Measurements from ENCODE around the gene TRAPPC11. TPM values are rescaled to one million over a fixed set of nuclear protein-coding genes. Genes with fewer than 3 reads are reported as not detected.

TRAPPC11 gene
- total and polyA plus RNA-seq, 12 donors = 8.0 to 24.1 (median 19.5) TPM

GRCh38 chr4:183728223-183729068, 69.4 kb downstream of the TRAPPC11 start:
- ATAC-seq (no peak), DNase-seq (no peak)
- H3K36me3 ChIP-seq = no peaks in the 10 kb centered on the region
- WGBS, 2 donors = 80 to 82% methylated on average over 22 of the region's 22 CpGs
- H3K9me3 ChIP-seq = no peaks in the 10 kb centered on the region
- H3K27ac ChIP-seq = no peak overlapping the region
- no peak overlapping the region for H3K4me3 ChIP-seq
- H3K27me3 ChIP-seq = peaks cover 0 to under 1% (median 0%) of the 10 kb centered on the region in 7 donors
- no peak for TF ChIP-seq CTCF (IDR thresholded peaks at IDR 0.05)
- H3K4me1 ChIP-seq = peaks cover 0 to under 1% (median 0%) of the 10 kb centered on the region in 9 donors
- intact Hi-C loops (cut with DNase I) = loop anchor here in 2 of 10 donors (10.0 kb wide), 2 partner anchors 76 to 436 kb away; no protein-coding TSS in a partner anchor

DNA sequence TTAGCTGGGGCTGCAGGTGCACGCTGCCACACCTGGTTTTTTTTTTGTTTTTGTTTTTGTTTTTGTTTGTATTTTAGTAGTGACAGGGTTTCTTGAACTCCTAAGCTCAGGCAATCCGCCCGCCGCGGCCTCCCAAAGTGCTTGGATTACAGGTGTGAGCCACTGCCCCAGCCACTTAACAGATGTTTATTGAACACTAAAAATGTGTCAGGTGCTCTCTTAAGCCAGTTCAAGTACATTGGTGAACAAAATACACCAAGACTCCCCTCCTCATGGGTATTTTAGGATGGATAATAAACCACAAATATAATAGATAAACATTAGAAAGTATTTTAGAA, 69.9 kb downstream of the TRAPPC11 start:
- H3K27me3 ChIP-seq = no peaks in the 10 kb centered on the region
- H3K27ac ChIP-seq = no peak overlapping the region
- ATAC-seq = no peak
- intact Hi-C loops (cut with DNase I) = loop anchor here in 2 of 10 donors (10.0 kb wide), 2 partner anchors 76 to 436 kb away; no protein-coding TSS in a partner anchor
- TF ChIP-seq CTCF (IDR thresholded peaks at IDR 0.05) = no peak
- H3K9me3 ChIP-seq = no peaks in the 10 kb centered on the region
- no peaks in the 10 kb centered on the region for H3K4me1 ChIP-seq
- 93% methylated on average over 5 of the region's 5 CpGs for WGBS, 2 donors
- DNase-seq = no peak
- no peak overlapping the region for H3K4me3 ChIP-seq
- no peaks in the 10 kb centered on the region for H3K36me3 ChIP-seq

DNA sequence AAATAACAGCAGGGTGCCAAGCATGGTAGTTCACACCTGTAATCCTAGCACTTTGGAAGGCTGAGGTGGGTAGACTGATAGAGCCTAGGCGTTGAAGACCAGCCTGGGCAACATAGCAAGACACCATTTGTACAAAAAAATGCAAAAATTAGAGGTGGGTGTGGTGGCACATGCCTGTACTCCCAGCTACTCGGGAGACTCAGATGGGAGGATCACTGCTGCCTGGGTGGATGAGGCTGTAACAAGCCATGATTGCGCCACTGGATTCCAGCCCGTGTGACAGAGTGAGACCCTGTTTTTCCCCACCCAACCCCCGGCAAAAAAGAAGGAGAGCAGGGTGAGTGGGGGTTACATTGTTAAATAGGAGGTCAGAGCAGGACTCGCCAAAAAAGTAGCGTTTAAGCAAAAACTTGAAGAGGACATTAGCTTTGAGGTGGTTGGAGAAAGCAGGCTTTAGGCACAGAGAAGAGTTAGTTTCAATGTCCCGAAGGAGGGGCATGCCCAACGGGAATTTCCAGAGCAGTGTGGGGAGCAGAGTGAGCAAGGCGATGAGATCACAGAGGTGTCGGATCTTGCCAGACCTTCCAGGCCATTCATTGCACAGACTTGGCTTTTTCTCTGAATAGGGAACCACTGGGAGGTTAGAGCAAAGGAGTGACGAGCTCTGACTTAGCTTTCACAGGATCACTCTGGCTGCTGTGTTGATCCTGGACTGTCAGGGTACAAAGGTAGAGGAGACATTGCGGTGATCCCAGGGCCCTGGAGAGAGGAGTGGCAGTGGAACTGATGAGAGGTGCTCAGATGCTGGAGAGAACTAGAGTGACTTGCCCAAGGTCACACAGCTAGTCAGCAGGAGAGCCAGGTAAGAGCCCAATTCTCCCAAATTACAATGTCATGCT, 70.6 kb downstream of the TRAPPC11 start:
- intact Hi-C loops (cut with DNase I) = loop anchor here in 2 of 10 donors (10.0 kb wide), 2 partner anchors 75 to 435 kb away; no protein-coding TSS in a partner anchor
- Histone ChIP-seq H3K4me3 (no peak overlapping the region), H3K9me3 (no peaks in the 10 kb centered on the region), H3K27me3 (no peaks in the 10 kb centered on the region), H3K36me3 (no peaks in the 10 kb centered on the region), H3K27ac (no peak overlapping the region), H3K4me1 (no peaks in the 10 kb centered on the region)
- WGBS, 2 donors = 71 to 76% methylated on average over 13 of the region's 13 CpGs
- no peak for TF ChIP-seq CTCF (IDR thresholded peaks at IDR 0.05)
- no peak for DNase-seq
- peak in 1 of 8 donors; percentile 25 for ATAC-seq

GRCh38 chr4:183732296-183732695, 73.2 kb downstream of the TRAPPC11 start:
- no peak for ATAC-seq

More at GRCh38 chr4:183732296-183732695, 73.2 kb downstream of the TRAPPC11 start:
- intact Hi-C loops (cut with DNase I) = no loop called here
- Histone ChIP-seq H3K4me1 (no peaks in the 10 kb centered on the region), H3K27me3 (no peaks in the 10 kb centered on the region), H3K4me3 (no peak overlapping the region), H3K9me3 (no peaks in the 10 kb centered on the region), H3K27ac (no peak overlapping the region), H3K36me3 (no peaks in the 10 kb centered on the region)
- no peak for TF ChIP-seq CTCF (IDR thresholded peaks at IDR 0.05)
- DNase-seq = no peak
- WGBS, 2 donors = 88 to 89% methylated on average over 8 of the region's 8 CpGs
